Measurements from ENCODE around the gene C2orf81.
A peak's percentile ranks its signal among the peaks of the same experiment; 100 is the strongest.

DNA sequence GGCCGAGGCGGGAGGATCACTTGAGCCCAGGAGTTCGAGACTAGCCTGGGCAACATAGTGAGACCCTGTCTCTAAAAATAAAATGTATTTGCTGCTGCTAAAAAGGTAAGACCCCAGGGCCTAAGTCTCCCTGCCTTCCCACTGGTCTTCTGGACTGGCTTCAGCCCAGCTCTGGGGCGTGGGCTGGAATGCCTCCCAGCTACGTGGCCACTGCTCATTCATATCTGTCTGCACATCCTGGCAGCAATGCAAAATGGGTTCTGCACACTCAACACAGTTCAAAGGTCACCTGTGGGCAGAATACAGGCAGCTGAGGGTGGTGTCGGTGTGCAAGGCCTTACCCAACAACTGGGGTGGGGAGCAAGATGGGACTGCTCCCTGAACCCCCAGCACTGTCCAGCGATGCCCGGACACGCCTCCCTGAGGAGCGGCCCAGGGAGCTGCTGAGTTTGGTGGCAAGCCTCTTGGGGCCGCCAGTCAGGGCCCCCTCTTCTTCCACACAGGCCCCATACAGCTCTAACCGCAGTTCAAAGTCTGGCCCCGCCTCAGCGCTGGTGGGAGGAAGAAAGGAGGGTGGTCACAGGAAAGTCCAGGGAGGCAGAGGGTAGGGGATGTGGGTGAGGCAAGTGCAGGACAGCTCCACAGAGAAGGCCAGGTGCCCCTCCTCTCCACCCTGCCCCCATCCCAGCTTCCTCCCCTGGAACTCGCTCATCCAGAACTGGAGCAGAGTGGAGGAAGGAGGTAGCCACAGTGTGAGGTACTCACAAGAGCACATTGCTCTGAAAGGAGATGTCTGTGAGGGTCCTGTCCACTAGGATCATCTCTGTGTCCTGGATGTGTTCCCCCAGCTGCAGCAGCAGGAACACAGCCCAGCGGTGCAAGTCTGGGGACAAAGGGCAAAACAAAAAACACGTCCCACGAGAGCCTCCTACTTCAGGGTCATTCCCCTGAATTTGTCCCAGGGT, 8.3 kb upstream of the C2orf81 start:
- TF ChIP-seq, protein P1, sequence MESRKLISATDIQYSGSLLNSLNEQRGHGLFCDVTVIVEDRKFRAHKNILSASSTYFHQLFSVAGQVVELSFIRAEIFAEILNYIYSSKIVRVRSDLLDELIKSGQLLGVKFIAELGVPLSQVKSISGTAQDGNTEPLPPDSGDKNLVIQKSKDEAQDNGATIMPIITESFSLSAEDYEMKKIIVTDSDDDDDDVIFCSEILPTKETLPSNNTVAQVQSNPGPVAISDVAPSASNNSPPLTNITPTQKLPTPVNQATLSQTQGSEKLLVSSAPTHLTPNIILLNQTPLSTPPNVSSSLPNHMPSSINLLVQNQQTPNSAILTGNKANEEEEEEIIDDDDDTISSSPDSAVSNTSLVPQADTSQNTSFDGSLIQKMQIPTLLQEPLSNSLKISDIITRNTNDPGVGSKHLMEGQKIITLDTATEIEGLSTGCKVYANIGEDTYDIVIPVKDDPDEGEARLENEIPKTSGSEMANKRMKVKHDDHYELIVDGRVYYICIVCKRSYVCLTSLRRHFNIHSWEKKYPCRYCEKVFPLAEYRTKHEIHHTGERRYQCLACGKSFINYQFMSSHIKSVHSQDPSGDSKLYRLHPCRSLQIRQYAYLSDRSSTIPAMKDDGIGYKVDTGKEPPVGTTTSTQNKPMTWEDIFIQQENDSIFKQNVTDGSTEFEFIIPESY (IDR thresholded peaks at IDR 0.05) = peak; percentile 36
- TF ChIP-seq CTCF (IDR thresholded peaks at IDR 0.05; ENCODE audit: low read depth, low read length, missing input control) (no peak), TAF1 (conservative IDR thresholded peaks at IDR 0.05) (no peak)

All from liver (tissue), 3 donors.